A549 treated with AZD2906 at 1 μM for 4 hours (cell line): ENCODE results near the gene MRTFB. TPM values are rescaled to one million over a fixed set of nuclear protein-coding genes. Genes with fewer than 3 reads are reported as not detected.

Source experiments
- total RNA-seq: library from RNA; stranded (reverse); fragments of 200-300 nt; extraction: Qiagen RNA extraction; gene quantifications from 5 replicates; pipeline ENCODE4 v1.2.3, GENCODE V29; 2022

The MRTFB gene, protein sequence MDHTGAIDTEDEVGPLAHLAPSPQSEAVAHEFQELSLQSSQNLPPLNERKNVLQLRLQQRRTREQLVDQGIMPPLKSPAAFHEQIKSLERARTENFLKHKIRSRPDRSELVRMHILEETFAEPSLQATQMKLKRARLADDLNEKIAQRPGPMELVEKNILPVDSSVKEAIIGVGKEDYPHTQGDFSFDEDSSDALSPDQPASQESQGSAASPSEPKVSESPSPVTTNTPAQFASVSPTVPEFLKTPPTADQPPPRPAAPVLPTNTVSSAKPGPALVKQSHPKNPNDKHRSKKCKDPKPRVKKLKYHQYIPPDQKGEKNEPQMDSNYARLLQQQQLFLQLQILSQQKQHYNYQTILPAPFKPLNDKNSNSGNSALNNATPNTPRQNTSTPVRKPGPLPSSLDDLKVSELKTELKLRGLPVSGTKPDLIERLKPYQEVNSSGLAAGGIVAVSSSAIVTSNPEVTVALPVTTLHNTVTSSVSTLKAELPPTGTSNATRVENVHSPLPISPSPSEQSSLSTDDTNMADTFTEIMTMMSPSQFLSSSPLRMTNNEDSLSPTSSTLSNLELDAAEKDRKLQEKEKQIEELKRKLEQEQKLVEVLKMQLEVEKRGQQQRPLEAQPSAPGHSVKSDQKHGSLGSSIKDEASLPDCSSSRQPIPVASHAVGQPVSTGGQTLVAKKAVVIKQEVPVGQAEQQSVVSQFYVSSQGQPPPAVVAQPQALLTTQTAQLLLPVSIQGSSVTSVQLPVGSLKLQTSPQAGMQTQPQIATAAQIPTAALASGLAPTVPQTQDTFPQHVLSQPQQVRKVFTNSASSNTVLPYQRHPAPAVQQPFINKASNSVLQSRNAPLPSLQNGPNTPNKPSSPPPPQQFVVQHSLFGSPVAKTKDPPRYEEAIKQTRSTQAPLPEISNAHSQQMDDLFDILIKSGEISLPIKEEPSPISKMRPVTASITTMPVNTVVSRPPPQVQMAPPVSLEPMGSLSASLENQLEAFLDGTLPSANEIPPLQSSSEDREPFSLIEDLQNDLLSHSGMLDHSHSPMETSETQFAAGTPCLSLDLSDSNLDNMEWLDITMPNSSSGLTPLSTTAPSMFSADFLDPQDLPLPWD
- total RNA-seq, result 8.2 to 15.7 TPM (median 13.8 TPM) in 5 replicates

DNA sequence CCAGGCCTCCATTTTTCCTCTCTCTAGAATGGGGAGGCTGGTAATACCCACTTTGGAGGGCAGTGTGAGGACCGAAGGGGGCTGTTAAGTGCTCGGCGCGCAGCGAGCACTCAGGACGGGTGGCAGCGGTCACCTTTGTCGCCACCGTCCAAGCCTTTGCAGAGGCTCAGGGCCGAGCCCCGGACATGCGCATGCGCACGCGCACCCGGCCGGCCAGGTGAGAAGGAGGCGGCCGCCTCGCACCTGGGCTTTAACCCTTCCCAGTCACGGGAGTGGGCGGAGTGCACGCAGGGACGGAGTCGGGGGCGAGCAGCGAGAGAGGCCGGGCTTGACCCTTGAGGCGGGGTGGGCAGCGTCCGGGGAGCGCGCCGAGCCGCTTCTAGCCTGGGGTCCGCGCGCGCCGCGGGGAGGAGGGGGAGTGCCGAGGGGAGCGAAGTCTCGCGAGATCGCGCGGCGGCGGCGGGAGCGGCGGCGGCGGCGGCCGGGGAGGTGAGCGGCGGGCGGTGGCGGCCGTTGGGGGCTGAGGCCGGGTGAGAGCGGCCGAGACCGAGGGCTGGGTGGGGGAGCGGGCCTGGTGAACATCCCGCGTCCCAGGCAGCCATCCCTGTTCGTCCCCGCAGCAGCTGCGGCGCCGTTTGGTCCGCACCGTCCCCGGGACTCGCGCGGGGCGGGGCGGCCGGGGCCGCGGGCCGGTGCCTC is at the start of gene MRTFB:
Gene MRTFB (plus strand): TSS at position 443 of the 699 bp plus-strand sequence. CDS start 69,288 bp downstream, outside the sequence.

Other genes with a start within 250 kb of the MRTFB start
- 3.8 to 7.6 TPM (median 7.5 TPM) in 5 replicates for gene ERCC4, start 151.2 kb upstream of the MRTFB start, total RNA-seq